H1 (cell line): ENCODE data around the gene PDGFB. TPM values are rescaled to one million over a fixed set of nuclear protein-coding genes. Genes with fewer than 3 reads are reported as not detected.

Source experiments
- CTCF ChIA-PET: fragments of 300-600 bp; sonication (Branson Sonifier 250); formaldehyde crosslinking; loops from one replicate; lab custom pipeline; 2021; ENCODE audit not compliant: partially characterized antibody; lab: Charles Lee
- POLR2A ChIA-PET: fragments of 300-600 bp; sonication (Branson Sonifier 250); formaldehyde crosslinking; loops from one replicate; lab custom pipeline; 2021; ENCODE audit warnings: inconsistent platforms; ENCODE audit not compliant: partially characterized antibody; lab: Charles Lee
- DNase-seq, 2 experiments: peaks; one replicate each; pipeline versions ENCODE4 v3.0.0 to v3.0.0-alpha.2; 2010 to 2022; ENCODE audit warnings: low spot score in 2 of 2, low read depth in 1 of 2, mixed read lengths in 1 of 2
- FAIRE-seq: peaks from 2 replicates; lab custom pipeline; 2011; peaks lifted over from hg19 to GRCh38; lab: Jason Lieb, UNC
- H2AFZ ChIP-seq: 2 replicates; pipeline ENCODE4 v1.8.1; 2012; ENCODE audit warnings: low read length, inconsistent platforms
- H2AK5ac ChIP-seq: 2 replicates; pipeline ENCODE4 v1.6.1; 2013; ENCODE audit warnings: low read depth, low read length
- H2BK120ac ChIP-seq: replicated peaks from 2 replicates; pipeline ENCODE3; 2013; ENCODE audit warnings: low read depth, low read length, inconsistent platforms
- H2BK12ac ChIP-seq: 2 replicates; pipeline ENCODE4 v1.6.1; 2013; ENCODE audit warnings: low read depth, low read length
- H2BK15ac ChIP-seq: 2 replicates; pipeline ENCODE4 v1.6.1; 2013; ENCODE audit warnings: low read length
- H2BK20ac ChIP-seq: 2 replicates; pipeline ENCODE4 v1.6.1; 2013; ENCODE audit warnings: low read length
- H2BK5ac ChIP-seq: 2 replicates; pipeline ENCODE4 v1.6.1; 2013; ENCODE audit warnings: low read depth, low read length
- H3K14ac ChIP-seq: 2 replicates; pipeline ENCODE4 v1.6.1; 2013; ENCODE audit warnings: inconsistent platforms; ENCODE audit not compliant: insufficient read length
- H3K18ac ChIP-seq: 2 replicates; pipeline ENCODE4 v1.6.1; 2013; ENCODE audit warnings: low read length; ENCODE audit errors: extremely low read depth
- H3K23ac ChIP-seq: 2 replicates; pipeline ENCODE4 v1.6.1; 2013; ENCODE audit warnings: inconsistent platforms; ENCODE audit not compliant: insufficient read length
- H3K23me2 ChIP-seq: 2 replicates; pipeline ENCODE4 v1.6.1; 2013; ENCODE audit warnings: low read depth, low read length
- H3K27ac ChIP-seq: 2 replicates; pipeline ENCODE4 v1.6.1; 2011; ENCODE audit warnings: low read depth, low read length, inconsistent platforms
- H3K27me3 ChIP-seq, 4 experiments: replicated peaks in 1 of 4; 1 replicate in 1 of 4; 2 replicates in 3 of 4; pipeline versions ENCODE4 v1.6.1 to v1.8.1; 2011 to 2013; ENCODE audit warnings: low read length in 3 of 4, mild to moderate bottlenecking in 3 of 4, inconsistent platforms in 2 of 4, mixed read lengths in 2 of 4, moderate library complexity in 1 of 4; ENCODE audit not compliant: control insufficient read depth in 3 of 4, insufficient read depth in 3 of 4; ENCODE audit errors: extremely low read depth in 1 of 4
- H3K36me3 ChIP-seq, 4 experiments: 2 replicates each; pipeline versions ENCODE4 v1.6.1 to v1.8.1; 2011 to 2013; ENCODE audit warnings: mild to moderate bottlenecking in 4 of 4, low read length in 3 of 4, moderate library complexity in 2 of 4, control low read depth in 1 of 4, inconsistent platforms in 1 of 4; ENCODE audit not compliant: insufficient read depth in 4 of 4, control insufficient read depth in 2 of 4
- H3K4ac ChIP-seq: replicated peaks from 2 replicates; pipeline ENCODE3; 2013; ENCODE audit warnings: low read length, low read depth, mixed read lengths, inconsistent platforms; ENCODE audit not compliant: insufficient read length
- H3K4me1 ChIP-seq, 4 experiments: replicated peaks in 1 of 4; 1 replicate in 1 of 4; 2 replicates in 3 of 4; pipeline versions ENCODE4 v1.6.1 to v1.8.1; 2011 to 2013; ENCODE audit warnings: low read length in 3 of 4, inconsistent platforms in 2 of 4, mixed read lengths in 1 of 4; ENCODE audit not compliant: insufficient read depth in 4 of 4, control insufficient read depth in 3 of 4
- H3K4me2 ChIP-seq, 2 experiments: 2 replicates each; pipeline versions ENCODE4 v1.6.1 to v1.8.1; 2011 to 2013; ENCODE audit warnings: low read depth in 2 of 2, low read length in 2 of 2, control low read depth in 1 of 2, inconsistent platforms in 1 of 2, mild to moderate bottlenecking in 1 of 2; ENCODE audit not compliant: insufficient read depth in 1 of 2
- H3K4me3 ChIP-seq, 4 experiments: fragments of 200-600, 300-600 bp in 1 of 4; sonication (generic), shearing (Covaris generic), sonication (Bioruptor Twin) in 1 of 4; 2 replicates each; pipeline versions ENCODE4 v1.5.1 to v1.8.1; 2011 to 2016; ENCODE audit warnings: low read length in 4 of 4, low read depth in 3 of 4, control low read depth in 2 of 4, inconsistent platforms in 2 of 4, mild to moderate bottlenecking in 2 of 4, mixed read lengths in 1 of 4, moderate library complexity in 1 of 4; ENCODE audit not compliant: insufficient read depth in 2 of 4; ENCODE audit errors: extremely low read depth in 1 of 4
- H3K56ac ChIP-seq: replicated peaks from 2 replicates; pipeline ENCODE3; 2013; ENCODE audit warnings: low read depth, mild to moderate bottlenecking, mixed read lengths, low read length, inconsistent platforms; ENCODE audit not compliant: insufficient read length
- H3K79me1 ChIP-seq: 2 replicates; pipeline ENCODE4 v1.6.1; 2013; ENCODE audit warnings: low read depth, low read length, control low read depth
- H3K79me2 ChIP-seq, 2 experiments: 2 replicates each; pipeline versions ENCODE4 v1.6.1 to v1.8.1; 2012 to 2013; ENCODE audit warnings: low read length in 2 of 2, mild to moderate bottlenecking in 2 of 2, inconsistent platforms in 1 of 2; ENCODE audit not compliant: insufficient read depth in 2 of 2, control insufficient read depth in 1 of 2
- H3K9ac ChIP-seq, 4 experiments: replicated peaks in 1 of 4; 1 replicate in 1 of 4; 2 replicates in 3 of 4; pipeline versions ENCODE4 v1.6.1 to v1.8.1; 2011 to 2013; ENCODE audit warnings: low read depth in 3 of 4, low read length in 3 of 4, control low read depth in 2 of 4, mild to moderate bottlenecking in 2 of 4, moderate library complexity in 2 of 4, inconsistent platforms in 1 of 4; ENCODE audit errors: extremely low read depth in 1 of 4
- H3K9me3 ChIP-seq, 2 experiments: 2 replicates each; pipeline versions ENCODE4 v1.6.1 to v1.8.1; 2012 to 2013; ENCODE audit warnings: mild to moderate bottlenecking in 2 of 2, moderate library complexity in 2 of 2, control low read depth in 1 of 2, inconsistent platforms in 1 of 2, low read depth in 1 of 2, low read length in 1 of 2, mixed read lengths in 1 of 2; ENCODE audit not compliant: insufficient read depth in 2 of 2
- H4K20me1 ChIP-seq, 2 experiments: replicated peaks in 1 of 2; 2 replicates each; pipeline versions ENCODE3 to v1.8.1; 2011 to 2013; ENCODE audit warnings: inconsistent platforms in 2 of 2, low read length in 2 of 2, mild to moderate bottlenecking in 1 of 2; ENCODE audit not compliant: insufficient read depth in 2 of 2, control insufficient read depth in 1 of 2
- H4K5ac ChIP-seq: 2 replicates; pipeline ENCODE4 v1.6.1; 2013; ENCODE audit warnings: low read length, low read depth, mixed read lengths, inconsistent platforms; ENCODE audit not compliant: insufficient read length
- H4K8ac ChIP-seq: 2 replicates; pipeline ENCODE4 v1.8.0; 2013; ENCODE audit warnings: mild to moderate bottlenecking, moderate library complexity, low read length, inconsistent platforms; ENCODE audit not compliant: insufficient read depth; ENCODE audit errors: extremely low read depth
- H4K91ac ChIP-seq: replicated peaks from 2 replicates; pipeline ENCODE3; 2013; ENCODE audit warnings: low read length, mixed read lengths, inconsistent platforms; ENCODE audit not compliant: insufficient read length
- BACH1 ChIP-seq: IDR thresholded peaks from 2 replicates; pipeline ENCODE4 v1.6.1; 2012; ENCODE audit warnings: low read length, improper control_type of control experiment
- CTBP2 ChIP-seq: IDR thresholded peaks from 2 replicates; pipeline ENCODE4 v1.7.0; 2011; ENCODE audit warnings: borderline replicate concordance, mild to moderate bottlenecking, moderate library complexity, mixed read lengths, low read length; ENCODE audit not compliant: insufficient read depth, insufficient read length
- EZH2 ChIP-seq: fragments of 200-600 bp; sonication (generic); IDR thresholded peaks from 2 replicates; pipeline ENCODE4 v1.7.1; 2012; ENCODE audit warnings: low read depth, mild to moderate bottlenecking, moderate library complexity, low read length, inconsistent platforms; ENCODE audit not compliant: severe bottlenecking
- JUND ChIP-seq: IDR thresholded peaks from 2 replicates; pipeline ENCODE4 v1.6.1; 2011; ENCODE audit warnings: mild to moderate bottlenecking, improper control_type of control experiment, low read length
- KDM1A ChIP-seq: fragments of 200-600, 300-600 bp; sonication (generic); IDR thresholded peaks from 2 replicates; pipeline ENCODE4 v1.7.1; 2016; ENCODE audit warnings: mild to moderate bottlenecking, low read length, borderline replicate concordance
- KDM4A ChIP-seq: IDR thresholded peaks from one replicate; pipeline ENCODE4 v1.7.1; 2012; ENCODE audit warnings: low read depth, mild to moderate bottlenecking, moderate library complexity, low read length, inconsistent platforms; ENCODE audit not compliant: severe bottlenecking
- RNF2 ChIP-seq: fragments of 200-900, 300-1000 bp; sonication (generic); IDR thresholded peaks from 2 replicates; pipeline ENCODE4 v1.7.1; 2016; ENCODE audit warnings: borderline replicate concordance, low read depth, mild to moderate bottlenecking, antibody characterized with exemption, low read length; ENCODE audit not compliant: poor library complexity, severe bottlenecking; ENCODE audit errors: missing control alignments
- WGBS, 2 experiments: shearing (Covaris generic) in 1 of 2; methylation state at CpG; one replicate each; pipeline versions ENCODE4 v1.1.6 to v1.1.7; 2013 to 2015; ENCODE audit warnings: low lambda C conversion rate in 2 of 2, mixed read lengths in 2 of 2, inconsistent platforms in 1 of 2, low coverage in 1 of 2, missing lambda C conversion rate in 1 of 2; ENCODE audit not compliant: insufficient replicate concordance in 2 of 2, insufficient coverage in 1 of 2, insufficient read length in 1 of 2; ENCODE audit errors: extremely low coverage in 1 of 2, missing lambda C conversion rate in 1 of 2; 5-methylcytosine and 5-hydroxymethylcytosine counted together
- polyA plus RNA-seq, 7 experiments: library from polyadenylated mRNA; depleted of rRNA in 3 of 7; stranded (reverse) in 5 of 7; unstranded in 2 of 7; fragments of >200 nt in 5 of 7; fragments of 200-250 nt in 2 of 7; gene quantifications; 1 replicate in 5 of 7; 2 replicates in 1 of 7; 4 replicates in 1 of 7; pipeline versions ENCODE4 v1.2.1 to v1.2.3, GENCODE V29; 2011 to 2013; ENCODE audit warnings: missing spikeins in 2 of 7, mixed read lengths in 2 of 7
- total RNA-seq: library from RNA; stranded (reverse); fragmentation: NEBNext Ultra II Directional; extraction: Animal tissue kit (Norgen Biotek cat#: 25700); gene quantifications from 2 replicates; pipeline ENCODE4 v1.2.1, GENCODE V29; 2021
- TF ChIP-seq, protein P1 (sequence below): IDR thresholded peaks from 2 replicates; pipeline ENCODE4 v1.6.1; 2012; ENCODE audit warnings: inconsistent platforms
- TF ChIP-seq, protein P2 (sequence below), 3 experiments: IDR thresholded peaks; 1 replicate in 2 of 3; 2 replicates in 1 of 3; pipeline versions ENCODE4 v1.5.1 to v1.6.1; 2011; ENCODE audit warnings: low read length in 3 of 3, mild to moderate bottlenecking in 3 of 3, inconsistent platforms in 2 of 3, low read depth in 1 of 3, moderate library complexity in 1 of 3; ENCODE audit not compliant: insufficient read depth in 1 of 3; ENCODE audit errors: control extremely low read depth in 1 of 3

Gene PDGFB
- total and polyA plus RNA-seq, 2 of the 8 experiments (the other 6 are each of a cell fraction or from before 2014, with no cell fraction given): 3.9 to 8.5 TPM

- Histone ChIP-seq H2AFZ (no peak overlapping the region), H3K56ac (no peak overlapping the region), H4K91ac (no peak overlapping the region), H3K79me2 (no peaks in the 10 kb centered on the region), H3K4ac (no peak overlapping the region), H3K9ac (no peak overlapping the region), H4K8ac (no peak overlapping the region), H3K18ac (no peak overlapping the region), H3K23ac (no peak overlapping the region), H3K4me2 (no peak overlapping the region), H2BK15ac (no peak overlapping the region), H3K36me3 (no peaks in the 10 kb centered on the region), H3K9me3 (peaks cover 3 to 4% of the 10 kb centered on the region in 2 experiments; a peak in 1 of 4 replicates), H2BK12ac (no peak overlapping the region), H3K79me1 (no peaks in the 10 kb centered on the region), H4K20me1 (no peaks in the 10 kb centered on the region), H2AK5ac (no peak overlapping the region), H3K23me2 (no peaks in the 10 kb centered on the region), H3K14ac (no peak overlapping the region), H2BK5ac (no peak overlapping the region), H3K4me1 (peaks cover 0 to 7% (median 4%) of the 10 kb centered on the region in 4 experiments; a peak in 6 of 7 replicates), H2BK20ac (peak overlapping the region; percentile 86; the same call in 1 of the 2 replicates), H2BK120ac (no peak overlapping the region), H3K27me3 (no peaks in the 10 kb centered on the region; a peak in 1 of 7 replicates), H4K5ac (no peak overlapping the region), H3K4me3 (no peak overlapping the region), H3K27ac (no peak overlapping the region)
- POLR2A ChIA-PET: interaction anchor here (0.6 to 0.7 kb wide), 2 partner anchors 20 to 31 kb away, joined by 3 read pairs; no protein-coding TSS in a partner anchor
- DNase-seq: no peak
- CTCF ChIA-PET: interaction anchor here (1.0 to 1.7 kb wide), 2 partner anchors 9 to 17 kb away, joined by 3 to 7 read pairs; no protein-coding TSS in a partner anchor
- no peak for FAIRE-seq
- WGBS, 2 experiments: 84% methylated on average over 4 of the region's 4 CpGs; no CpG with 5 or more reads in 1 of the 2 experiments
- TF ChIP-seq KDM4A (no peak), RNF2 (no peak), KDM1A (no peak), EZH2 (no peak), JUND (no peak), CTBP2 (no peak), BACH1 (no peak)
- TF ChIP-seq, protein P1, sequence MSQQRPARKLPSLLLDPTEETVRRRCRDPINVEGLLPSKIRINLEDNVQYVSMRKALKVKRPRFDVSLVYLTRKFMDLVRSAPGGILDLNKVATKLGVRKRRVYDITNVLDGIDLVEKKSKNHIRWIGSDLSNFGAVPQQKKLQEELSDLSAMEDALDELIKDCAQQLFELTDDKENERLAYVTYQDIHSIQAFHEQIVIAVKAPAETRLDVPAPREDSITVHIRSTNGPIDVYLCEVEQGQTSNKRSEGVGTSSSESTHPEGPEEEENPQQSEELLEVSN: no peak
- TF ChIP-seq, protein P2, sequence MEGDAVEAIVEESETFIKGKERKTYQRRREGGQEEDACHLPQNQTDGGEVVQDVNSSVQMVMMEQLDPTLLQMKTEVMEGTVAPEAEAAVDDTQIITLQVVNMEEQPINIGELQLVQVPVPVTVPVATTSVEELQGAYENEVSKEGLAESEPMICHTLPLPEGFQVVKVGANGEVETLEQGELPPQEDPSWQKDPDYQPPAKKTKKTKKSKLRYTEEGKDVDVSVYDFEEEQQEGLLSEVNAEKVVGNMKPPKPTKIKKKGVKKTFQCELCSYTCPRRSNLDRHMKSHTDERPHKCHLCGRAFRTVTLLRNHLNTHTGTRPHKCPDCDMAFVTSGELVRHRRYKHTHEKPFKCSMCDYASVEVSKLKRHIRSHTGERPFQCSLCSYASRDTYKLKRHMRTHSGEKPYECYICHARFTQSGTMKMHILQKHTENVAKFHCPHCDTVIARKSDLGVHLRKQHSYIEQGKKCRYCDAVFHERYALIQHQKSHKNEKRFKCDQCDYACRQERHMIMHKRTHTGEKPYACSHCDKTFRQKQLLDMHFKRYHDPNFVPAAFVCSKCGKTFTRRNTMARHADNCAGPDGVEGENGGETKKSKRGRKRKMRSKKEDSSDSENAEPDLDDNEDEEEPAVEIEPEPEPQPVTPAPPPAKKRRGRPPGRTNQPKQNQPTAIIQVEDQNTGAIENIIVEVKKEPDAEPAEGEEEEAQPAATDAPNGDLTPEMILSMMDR (IDR thresholded peaks at IDR 0.05; ENCODE audit: control extremely low read depth in 1 of 3, insufficient read depth in 1 of 3, low read depth in 1 of 3, low read length in 3 of 3): no peak
Observed at GRCh38 chr22:39259666-39260065, 14.9 kb upstream of the PDGFB start.
